HG03439 (cell line): Measurements from ENCODE around the gene MRPL19.
"Not testable (repeated sequence)": the region's sequence is repeated elsewhere in the genome, so short reads cannot be mapped to it uniquely, and the experiment has no call there.

Source experiments
- ATAC-seq: cut with Tn5 transposase; IDR thresholded peaks from one replicate; pipeline ENCODE4 v1.9.1; 2021; ENCODE audit warnings: mild to moderate bottlenecking, moderate library complexity; ENCODE audit not compliant: unreplicated experiment

The MRPL19 gene

DNA sequence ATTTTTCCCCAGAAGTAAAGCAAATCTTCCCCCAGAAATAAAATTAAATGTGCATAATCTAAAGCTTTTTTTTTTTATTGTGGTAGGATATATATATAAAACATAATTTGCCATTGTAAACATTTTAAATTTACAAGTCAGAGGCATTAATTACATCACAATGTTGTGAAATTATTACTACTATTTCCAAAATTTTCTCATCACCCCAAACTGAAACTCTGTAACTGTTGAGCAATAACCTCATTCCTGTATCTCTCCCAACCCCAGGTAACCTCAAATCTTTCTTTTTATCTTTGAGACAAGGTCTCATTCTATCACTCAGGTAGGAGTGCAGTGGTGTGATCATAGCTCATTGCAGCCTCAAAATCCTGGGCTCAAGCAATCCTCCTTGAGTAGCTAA lies 11.2 kb downstream of the MRPL19 start:
- ATAC-seq, result no peak

DNA sequence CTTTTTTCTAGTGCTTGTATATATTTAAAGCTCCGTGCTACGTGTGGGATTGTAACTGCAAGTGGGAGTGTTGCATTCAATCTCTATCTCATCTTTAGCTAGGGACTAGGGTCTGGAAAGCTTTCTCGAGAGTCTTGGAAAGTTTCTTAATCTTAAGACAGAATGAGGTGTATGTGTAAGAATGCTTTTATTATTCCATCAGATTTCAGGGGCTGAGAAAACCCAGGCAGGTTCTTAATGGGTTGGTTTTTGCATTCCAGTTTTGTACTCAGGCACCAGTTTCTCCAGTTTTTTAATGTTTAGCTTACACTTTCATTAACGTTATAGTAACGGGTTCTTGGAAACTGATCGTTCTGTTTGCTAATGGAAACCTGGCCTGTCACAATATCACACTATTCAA lies 20.3 kb downstream of the MRPL19 start:
- ATAC-seq, result no peak

DNA sequence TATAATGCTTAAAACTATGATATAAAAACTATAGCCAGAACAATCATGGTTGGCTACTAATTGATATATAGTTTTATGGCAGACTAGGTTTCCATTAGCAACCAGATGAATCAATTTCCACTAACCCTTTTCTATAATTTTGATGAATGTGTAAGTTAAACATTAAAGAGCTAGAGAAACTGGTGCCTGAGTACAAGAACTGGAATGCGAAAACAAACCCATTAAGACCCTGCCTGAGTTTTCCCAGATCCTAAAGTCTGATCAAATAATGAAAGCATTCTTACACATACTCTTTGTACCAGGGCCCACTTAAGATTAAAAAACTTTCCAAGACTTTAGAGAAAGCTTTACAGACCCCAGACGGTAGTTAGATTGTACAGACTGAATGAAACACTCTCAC lies 21.3 kb downstream of the MRPL19 start:
- no peak for ATAC-seq

DNA sequence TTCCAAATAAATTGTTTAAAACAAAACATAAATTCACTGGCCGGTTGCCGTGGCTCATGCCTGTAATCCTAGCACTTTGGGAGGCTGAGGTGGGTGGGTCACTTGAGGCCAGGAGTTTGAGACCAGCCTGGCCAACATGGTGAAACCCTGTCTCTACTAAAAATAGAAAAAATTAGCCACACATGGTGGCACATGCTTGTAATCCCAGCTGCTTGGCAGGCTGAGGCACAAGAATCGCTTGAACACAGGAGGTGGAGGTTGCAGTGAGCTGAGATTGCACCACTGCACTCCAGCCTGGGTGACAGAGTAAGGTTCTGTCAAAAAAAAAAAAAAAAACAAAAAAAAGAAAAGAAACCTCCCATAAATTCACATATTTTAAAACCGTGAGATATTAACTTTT lies 28.8 kb downstream of the MRPL19 start:
- not testable (repeated sequence) for ATAC-seq

- ATAC-seq, result no peak
These were observed 29.3 kb downstream of the MRPL19 start for GRCh38 chr2:75675908-75676307.

GRCh38 chr2:75676464-75676863 lies 29.9 kb downstream of the MRPL19 start:
- ATAC-seq, result no peak

GRCh38 chr2:75679556-75679955 lies 33.0 kb downstream of the MRPL19 start:
- no peak for ATAC-seq

DNA sequence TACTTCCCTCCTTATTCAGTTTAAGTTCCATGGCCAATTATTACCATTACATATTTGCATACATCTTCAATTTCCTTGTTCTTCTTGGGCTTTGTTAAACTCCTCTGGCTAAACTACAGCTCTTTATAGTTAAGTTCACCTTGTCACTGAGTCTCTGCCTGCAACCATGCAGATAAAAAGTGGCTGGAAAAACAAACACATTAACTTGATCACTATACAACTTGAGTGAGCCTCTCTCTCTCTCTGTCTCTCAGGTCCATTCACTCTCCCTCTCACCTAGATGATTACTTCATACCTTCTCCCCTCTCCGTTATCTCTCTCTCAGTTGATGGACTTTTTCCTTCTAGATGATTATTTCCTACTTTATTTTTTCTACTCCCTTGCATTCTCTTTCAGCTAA lies 33.8 kb downstream of the MRPL19 start:
- no peak for ATAC-seq

- ATAC-seq, result not testable (repeated sequence)
These were observed 36.8 kb downstream of the MRPL19 start for GRCh38 chr2:75683430-75683829.

GRCh38 chr2:75688196-75688595 lies 41.6 kb downstream of the MRPL19 start:
- ATAC-seq, result no peak

DNA sequence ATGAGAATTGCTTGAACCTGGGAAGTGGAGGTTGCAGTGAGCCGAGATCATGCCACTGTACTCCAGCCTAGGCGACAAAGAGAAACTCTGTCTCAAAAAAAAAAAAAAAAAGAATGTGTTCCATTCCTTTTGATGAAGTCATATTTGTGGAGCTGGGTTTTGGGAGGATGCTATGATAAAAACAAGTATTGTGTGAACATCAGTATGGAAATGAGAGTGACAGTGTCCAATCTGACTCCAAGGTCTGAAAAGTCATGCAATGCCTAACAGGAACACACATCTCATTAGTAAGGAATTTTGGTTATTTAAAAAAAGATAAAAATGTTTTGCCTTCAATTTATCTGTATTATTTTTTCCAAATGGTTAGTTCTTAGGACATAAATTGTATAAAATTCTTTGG lies 52.3 kb downstream of the MRPL19 start:
- no peak for ATAC-seq

GRCh38 chr2:75702593-75702992 lies 56.0 kb downstream of the MRPL19 start:
- no peak for ATAC-seq

- ATAC-seq, result no peak
These were observed 57.2 kb downstream of the MRPL19 start for GRCh38 chr2:75703589-75704287.

- ATAC-seq, result no peak
These were observed 59.3 kb downstream of the MRPL19 start for GRCh38 chr2:75705921-75706320.

DNA sequence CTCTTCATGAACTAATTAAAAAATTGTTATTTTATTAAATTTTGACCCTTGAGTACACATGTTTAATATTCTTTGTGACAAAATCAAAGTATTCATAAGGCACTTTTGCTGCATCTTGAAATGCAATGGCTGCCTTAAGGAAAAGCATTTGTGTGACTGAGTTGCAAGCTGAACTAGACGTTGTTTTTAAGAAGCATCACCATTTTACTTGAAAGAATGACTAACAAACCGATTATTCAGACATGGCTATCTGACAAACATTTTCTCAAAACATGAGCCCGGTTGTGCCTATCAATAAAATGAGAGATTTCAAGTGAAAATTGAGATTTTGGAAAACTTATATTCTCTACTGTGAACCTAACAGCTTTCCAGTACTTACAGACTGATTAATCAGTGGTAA lies 61.3 kb downstream of the MRPL19 start:
- ATAC-seq, result no peak

DNA sequence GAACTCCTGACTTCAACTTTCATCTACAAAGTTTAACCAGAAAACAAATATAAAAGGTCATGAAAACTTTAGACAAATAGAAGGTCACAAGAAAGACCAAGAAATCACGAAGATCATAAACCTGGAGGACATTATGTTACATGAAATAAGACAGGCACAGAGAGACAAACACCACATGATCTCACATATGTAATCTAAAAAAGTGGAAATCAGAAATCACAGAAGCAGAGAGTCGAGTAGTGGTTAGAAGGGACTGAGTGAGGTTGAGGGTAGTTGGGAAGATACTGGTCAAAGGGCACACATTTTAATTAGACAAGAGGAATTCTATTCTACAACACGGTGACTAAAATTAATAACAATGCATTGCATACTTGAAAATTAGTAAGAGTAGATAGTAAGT lies 62.7 kb downstream of the MRPL19 start:
- no peak for ATAC-seq

GRCh38 chr2:75710220-75710576 lies 63.6 kb downstream of the MRPL19 start:
- no peak for ATAC-seq

DNA sequence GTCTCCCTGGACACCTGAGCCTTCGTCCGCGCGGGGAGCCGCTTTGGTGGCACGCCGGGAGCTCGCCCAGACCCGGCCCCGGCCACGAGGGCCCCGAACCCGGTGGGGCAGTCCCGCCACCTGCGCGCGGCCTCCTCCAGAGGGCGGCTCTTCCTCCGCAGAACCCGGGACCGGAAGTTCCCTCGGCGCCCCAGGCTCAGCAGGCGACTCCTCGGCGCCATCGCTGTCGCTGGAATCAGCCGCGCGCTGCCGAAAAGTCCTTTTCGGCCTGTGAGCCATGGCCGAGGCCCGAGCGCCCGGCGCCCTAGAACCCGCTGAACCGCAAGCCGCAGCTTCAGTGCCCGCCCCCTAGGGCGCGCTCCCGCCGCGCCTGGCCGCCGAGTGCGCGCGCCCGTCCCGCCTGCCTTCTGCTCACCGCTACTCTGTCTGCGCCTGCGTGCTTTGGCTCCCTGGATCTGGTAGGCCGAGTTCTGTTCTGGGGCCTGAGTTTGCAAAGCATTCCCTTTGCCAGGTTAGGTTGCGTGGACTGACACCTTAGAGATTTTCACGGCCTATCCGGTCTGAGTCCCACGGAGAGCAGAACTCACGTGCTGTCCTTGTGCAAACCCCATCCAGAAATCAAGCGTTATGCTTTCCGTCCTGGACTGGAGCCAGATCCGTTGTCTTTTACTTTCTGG lies 64.1 kb downstream of the MRPL19 start, which contains the start of gene GCFC2:
GCFC2 (minus strand) TSS at position 339 of the 677 bp plus-strand sequence; CDS start at position 279, 60 bp downstream.
- peak; percentile 94 for ATAC-seq

DNA sequence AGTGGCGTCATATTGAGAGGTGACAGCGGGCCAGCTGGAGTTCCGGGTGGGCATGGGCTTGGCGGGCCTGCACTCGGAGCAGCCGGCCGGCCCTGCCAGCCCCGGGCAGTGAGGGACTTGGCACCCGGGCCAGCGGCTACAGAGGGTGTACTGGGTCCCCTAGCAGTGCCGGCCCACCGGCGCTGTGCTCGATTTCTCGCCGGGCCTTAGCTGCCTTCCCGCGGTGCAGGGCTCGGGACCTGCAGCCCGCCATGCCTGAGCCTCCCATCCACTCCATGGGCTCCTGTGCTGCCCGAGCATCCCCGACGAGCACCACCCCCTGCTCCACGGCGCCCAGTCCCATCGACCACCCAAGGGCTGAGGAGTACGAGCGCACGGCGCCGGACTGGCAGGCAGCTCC lies 65.0 kb downstream of the MRPL19 start:
- ATAC-seq, result not testable (repeated sequence)

- ATAC-seq, result no peak
These were observed 69.8 kb downstream of the MRPL19 start for GRCh38 chr2:75716406-75716805.

- ATAC-seq, result no peak
These were observed 73.0 kb downstream of the MRPL19 start for GRCh38 chr2:75719616-75720015.

DNA sequence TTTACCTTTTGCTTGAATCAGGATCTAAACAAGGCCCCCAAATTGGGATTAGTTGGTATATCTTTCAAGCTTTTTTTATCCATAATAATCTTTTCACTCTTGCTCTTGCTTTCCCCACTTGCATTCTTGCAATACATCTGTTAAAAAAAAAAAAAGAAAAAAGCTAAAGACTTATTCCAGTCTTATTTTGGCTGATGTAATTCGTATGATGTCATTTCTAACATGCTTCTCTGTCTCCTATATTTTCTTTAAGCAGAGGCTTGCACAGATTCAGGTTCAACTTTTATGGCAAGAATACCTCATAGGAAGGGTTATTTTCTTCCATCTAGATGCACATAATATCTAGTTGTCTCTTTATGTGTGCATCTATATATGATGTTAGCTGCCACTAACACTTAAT lies 73.9 kb downstream of the MRPL19 start:
- no peak for ATAC-seq

DNA sequence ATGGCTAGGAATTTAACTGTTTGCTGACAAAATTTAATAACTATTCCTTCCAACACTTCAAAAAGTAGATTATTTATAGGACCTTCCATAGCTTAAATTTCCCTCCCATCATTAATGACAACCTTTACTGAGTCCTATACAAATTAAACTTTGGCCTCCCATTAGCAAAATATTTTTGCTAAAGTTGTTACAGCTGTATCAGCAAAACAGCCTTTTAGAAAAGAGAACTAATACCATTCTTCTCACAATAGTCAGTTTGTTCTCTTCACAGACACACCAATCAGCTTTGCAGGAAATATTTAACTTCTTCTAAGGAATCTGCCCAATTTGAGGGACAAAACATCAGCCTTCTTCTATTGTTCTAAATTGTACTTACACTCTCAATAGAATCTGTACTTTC lies 76.1 kb downstream of the MRPL19 start:
- ATAC-seq, result no peak
